ENCODE data around the gene MAGOH.
A peak's percentile ranks its signal among the peaks of the same experiment; 100 is the strongest.
"Not testable (repeated sequence)": the region's sequence is repeated elsewhere in the genome, so short reads cannot be mapped to it uniquely, and the experiment has no call there.

Gene MAGOH

DNA sequence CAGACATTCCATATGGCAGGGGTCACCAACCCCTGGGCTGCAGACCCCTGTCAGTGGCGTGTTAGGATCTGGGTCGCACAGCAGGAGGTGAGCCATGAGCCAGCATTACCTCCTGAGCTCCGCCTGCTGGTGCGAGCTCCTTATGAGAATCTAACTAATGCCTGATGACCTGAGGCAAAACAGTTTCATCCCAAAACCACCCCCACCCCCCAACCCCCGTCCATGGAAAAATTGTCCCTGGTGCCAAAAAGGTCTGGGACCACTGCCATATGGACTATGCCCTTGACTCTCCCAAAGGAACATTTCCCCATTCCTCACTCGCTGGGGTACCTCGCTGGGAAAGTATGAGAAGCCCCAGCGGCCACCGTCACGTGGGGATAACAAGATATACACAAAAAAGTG is 48.1 kb downstream of the MAGOH start:
- no peak for DNase-seq (ENCODE audit: low read depth in 2 of 3, low spot score in 2 of 3)

DNA sequence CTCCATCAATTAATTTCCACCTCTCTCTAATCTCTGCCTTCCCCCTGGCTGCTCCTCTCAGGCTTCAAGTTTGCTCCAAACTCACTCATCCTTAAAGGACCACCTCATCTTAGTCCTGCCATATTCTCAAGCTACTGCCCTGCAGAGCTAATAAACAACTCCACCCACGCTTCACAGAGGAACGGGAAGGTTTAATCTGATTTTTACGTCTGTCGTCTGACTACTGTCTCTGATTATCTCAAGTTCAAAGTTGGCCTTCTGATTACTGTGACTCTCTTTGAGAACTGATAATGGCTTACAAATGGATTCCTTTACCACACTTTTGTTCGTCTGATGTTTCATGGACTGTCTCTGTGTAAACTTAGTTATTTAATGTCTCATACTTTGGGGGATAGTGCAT is 49.3 kb downstream of the MAGOH start:
- no peak for DNase-seq (ENCODE audit: low read depth in 2 of 3, low spot score in 2 of 3)

DNA sequence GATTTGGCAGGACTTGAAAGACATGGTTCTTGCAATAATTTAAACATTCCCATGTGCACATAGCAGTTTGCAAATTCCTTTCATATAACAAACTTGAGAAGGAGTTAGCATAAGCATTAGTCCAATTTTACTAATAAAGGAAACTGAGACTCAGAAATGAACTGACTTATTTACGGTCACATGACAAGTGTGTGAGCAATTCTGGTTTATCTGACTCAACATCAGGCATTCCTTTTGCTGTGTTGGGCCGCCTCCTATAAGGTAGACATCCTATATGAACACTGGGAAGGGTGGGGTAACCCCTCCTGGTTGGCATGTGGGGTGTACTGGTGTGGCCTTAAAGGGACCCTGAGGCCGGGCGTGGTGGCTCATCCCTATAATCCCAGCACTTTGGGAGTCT is 50.2 kb downstream of the MAGOH start:
- DNase-seq (ENCODE audit: low read depth in 2 of 3, low spot score in 2 of 3): no peak

DNA sequence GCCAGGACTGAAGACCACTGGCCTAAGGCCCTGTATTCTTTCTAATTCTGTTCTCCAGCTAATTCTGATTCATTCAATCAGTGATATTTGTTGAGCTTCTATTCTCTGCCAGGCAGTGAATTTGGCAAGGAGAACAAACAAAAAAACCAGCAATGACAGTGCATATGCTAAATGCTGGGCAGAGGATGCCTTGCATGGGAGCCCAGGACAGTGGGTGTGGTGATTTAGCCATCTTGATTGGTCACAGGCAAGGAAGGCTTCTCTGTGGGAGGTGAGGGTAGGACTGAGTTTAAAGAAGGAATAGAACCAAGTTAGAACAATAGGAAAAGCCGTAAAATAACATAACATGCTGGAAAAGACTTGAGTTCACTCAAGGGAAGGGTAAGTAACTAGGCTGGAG is 50.9 kb downstream of the MAGOH start:
- no peak for DNase-seq (ENCODE audit: low read depth in 2 of 3, low spot score in 2 of 3)

GRCh38 chr1:53186533-53186932 is 51.8 kb downstream of the MAGOH start:
- no peak for DNase-seq (ENCODE audit: low read depth in 2 of 3, low spot score in 2 of 3)

DNA sequence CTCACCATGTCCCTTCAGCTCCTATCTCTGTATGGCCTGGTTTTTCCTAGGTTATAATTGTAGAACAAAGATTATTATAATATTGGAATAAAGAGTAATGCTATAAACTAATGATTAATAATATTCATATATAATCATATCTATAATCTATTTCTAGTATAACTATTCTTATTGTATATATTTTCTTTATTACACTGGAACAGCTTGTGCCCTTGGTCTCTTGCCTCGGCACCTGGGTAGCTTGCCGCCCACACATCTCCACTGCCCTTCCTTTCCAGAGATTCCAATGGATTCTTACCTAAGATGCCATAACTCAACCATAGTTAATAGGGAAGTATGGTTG is 52.4 kb downstream of the MAGOH start:
- not testable (repeated sequence) for DNase-seq (ENCODE audit: low read depth in 2 of 3, low spot score in 2 of 3)

- no peak for DNase-seq (ENCODE audit: low read depth in 2 of 3, low spot score in 2 of 3)
Observed at GRCh38 chr1:53183095-53183990, 55.0 kb downstream of the MAGOH start.

DNA sequence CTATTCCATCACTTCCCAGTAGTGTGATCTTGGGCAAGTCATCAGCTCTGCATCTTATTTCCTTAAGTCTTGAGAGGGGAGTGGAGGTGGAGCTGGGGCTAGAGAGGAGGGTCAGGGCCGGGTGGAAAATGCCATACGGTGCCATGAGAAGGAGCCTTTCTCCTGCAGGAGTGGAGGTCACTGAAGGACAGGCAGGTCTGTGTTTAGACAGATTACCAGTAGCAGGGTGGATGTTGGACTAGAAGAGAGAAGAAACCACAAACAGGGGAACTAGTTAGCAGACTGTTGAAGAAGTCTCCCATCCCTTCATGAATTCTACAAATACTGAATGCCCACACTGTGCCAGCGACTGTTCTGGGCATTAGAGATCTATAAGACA is 55.6 kb downstream of the MAGOH start:
- no peak for DNase-seq (ENCODE audit: low read depth in 2 of 3, low spot score in 2 of 3)

DNA sequence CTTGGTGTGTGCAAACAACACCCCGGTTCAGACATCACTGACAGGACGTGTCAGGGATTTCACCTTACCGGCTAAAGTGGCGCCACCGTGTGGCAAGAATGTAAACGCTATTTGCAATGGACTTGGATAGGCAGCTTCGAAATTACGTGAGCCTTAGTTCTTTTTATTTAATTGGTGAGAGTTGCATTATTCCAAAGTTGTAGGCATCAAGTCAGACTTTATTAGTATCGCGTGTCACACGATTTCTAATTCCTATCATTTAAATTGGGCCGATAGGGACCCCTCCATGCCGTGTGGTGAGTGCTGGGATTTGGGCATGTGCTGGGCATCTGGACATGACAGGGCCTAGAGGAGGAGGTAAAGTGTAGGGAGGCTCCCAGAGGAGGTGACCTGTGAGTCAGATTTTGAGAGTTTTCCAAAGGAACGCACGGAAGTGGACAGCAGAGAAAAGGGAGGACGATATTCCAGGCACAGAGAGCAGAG is 56.2 kb downstream of the MAGOH start:
- peak; percentile 44 to 68 (median 56) for DNase-seq (ENCODE audit: low read depth in 2 of 3, low spot score in 2 of 3)

DNA sequence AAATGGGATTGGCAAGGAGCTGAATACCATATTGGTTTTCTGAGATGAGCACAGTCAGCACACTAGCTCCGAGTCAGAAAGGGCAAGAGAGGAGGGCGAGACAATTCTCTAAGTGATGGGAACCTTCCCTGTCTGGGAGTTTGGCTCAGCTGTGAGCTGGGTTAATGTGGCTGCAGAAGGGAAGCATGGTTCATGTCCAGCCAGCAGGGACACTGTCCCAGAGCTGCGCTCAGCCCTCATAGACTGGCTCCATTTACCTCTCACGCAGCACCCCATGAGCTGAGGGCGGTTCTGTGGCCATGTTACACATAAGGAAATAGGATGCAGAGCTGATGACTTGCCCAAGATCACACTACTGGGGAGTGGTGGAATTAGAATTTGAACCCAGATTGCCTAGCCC is 57.4 kb downstream of the MAGOH start:
- no peak for DNase-seq (ENCODE audit: low read depth in 2 of 3, low spot score in 2 of 3)

DNA sequence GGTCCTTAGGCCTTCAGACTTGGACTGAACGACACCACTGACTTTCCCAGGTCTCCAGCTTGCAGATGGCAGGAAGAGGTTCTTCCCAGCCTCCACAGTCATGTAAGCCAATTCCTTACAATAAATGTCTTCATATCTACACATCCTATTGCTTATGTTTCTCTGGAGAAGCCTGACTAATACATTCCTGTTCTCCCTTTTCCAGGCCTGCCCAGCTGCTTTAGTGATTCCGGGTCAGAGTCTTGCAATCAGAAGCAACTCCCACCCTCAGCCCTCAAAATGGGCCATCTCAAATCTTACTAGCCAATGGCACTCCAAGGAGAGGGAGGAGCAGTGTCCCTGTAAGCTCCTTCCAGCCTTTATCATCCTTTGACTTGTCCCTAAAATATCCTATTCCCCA is 58.1 kb downstream of the MAGOH start:
- DNase-seq (ENCODE audit: low read depth in 2 of 3, low spot score in 2 of 3): no peak

Data from activated CD8-positive, alpha-beta memory T cell treated with anti-CD3 and anti-CD28 coated beads for 48 hours (primary cell).